22Rv1 (cell line): ENCODE results near the gene RNF44.
A peak's percentile ranks its signal among the peaks of the same experiment; 100 is the strongest.

Experiments
- H3K27ac ChIP-seq: fragments of 450-650 bp; 2 replicates; pipeline ENCODE4 v1.5.1; 2017
- CTCF ChIP-seq: fragments of 450-650 bp; IDR thresholded peaks from 2 replicates; pipeline ENCODE4 v1.5.1; 2017; ENCODE audit warnings: mild to moderate bottlenecking
- ZFX ChIP-seq: fragments of 450-650 bp; IDR thresholded peaks from 2 replicates; pipeline ENCODE4 v1.6.1; 2017; ENCODE audit warnings: antibody characterized with exemption, borderline replicate concordance

The RNF44 gene

GRCh38 chr5:176575488-176576422, 38.6 kb upstream of the RNF44 start:
- TF ChIP-seq ZFX (no peak), CTCF (no peak)
- no peak overlapping the region for H3K27ac ChIP-seq

GRCh38 chr5:176575066-176575465, 37.9 kb upstream of the RNF44 start:
- TF ChIP-seq CTCF (no peak), ZFX (no peak)
- no peak overlapping the region for H3K27ac ChIP-seq

- H3K27ac ChIP-seq = no peak overlapping the region
- TF ChIP-seq ZFX (no peak), CTCF (peak; percentile 66)
These were observed 37.0 kb upstream of the RNF44 start for GRCh38 chr5:176574297-176574591.

GRCh38 chr5:176573564-176574296, 36.5 kb upstream of the RNF44 start:
- no peak overlapping the region for H3K27ac ChIP-seq
- TF ChIP-seq ZFX (no peak), CTCF (peak; percentile 89)

GRCh38 chr5:176570044-176570443, 32.8 kb upstream of the RNF44 start:
- no peak overlapping the region for H3K27ac ChIP-seq
- TF ChIP-seq ZFX (no peak), CTCF (peak; percentile 23; the same call in 1 of the 2 replicates)

- TF ChIP-seq CTCF (no peak), ZFX (no peak)
These were observed 31.5 kb upstream of the RNF44 start for GRCh38 chr5:176568657-176569056.

More at GRCh38 chr5:176568657-176569056, 31.5 kb upstream of the RNF44 start:
- H3K27ac ChIP-seq = no peak overlapping the region
